IgD-negative memory B cell (primary cell): ENCODE measurements around the gene REX1BD. TPM values are rescaled to one million over a fixed set of nuclear protein-coding genes. Genes with fewer than 3 reads are reported as not detected.
"Not testable (repeated sequence)": the region's sequence is repeated elsewhere in the genome, so short reads cannot be mapped to it uniquely, and the experiment has no call there.

Source experiments
- H3K27ac Mint-ChIP-seq, 3 donors: one replicate each; pipeline ENCODE4 v1.8.0; 2020 to 2022; ENCODE audit warnings: mild to moderate bottlenecking in 3 of 3, mixed read lengths in 3 of 3, moderate library complexity in 1 of 3
- H3K27me3 Mint-ChIP-seq: one replicate; pipeline ENCODE4 v1.8.0; 2021; ENCODE audit warnings: mixed read lengths
- H3K36me3 Mint-ChIP-seq: one replicate; pipeline ENCODE4 v1.8.0; 2020; ENCODE audit warnings: mild to moderate bottlenecking, mixed read lengths
- H3K4me1 Mint-ChIP-seq, 3 donors: one replicate each; pipeline ENCODE4 v1.8.0; 2020 to 2022; ENCODE audit warnings: mixed read lengths in 3 of 3, mild to moderate bottlenecking in 1 of 3
- H3K4me3 Mint-ChIP-seq, 4 donors: one replicate each; pipeline ENCODE4 v1.8.0; 2020 to 2022; ENCODE audit warnings: mild to moderate bottlenecking in 4 of 4, mixed read lengths in 4 of 4, moderate library complexity in 3 of 4
- H3K9me3 Mint-ChIP-seq, 3 donors: one replicate each; pipeline ENCODE4 v1.8.0; 2020 to 2021; ENCODE audit warnings: mixed read lengths in 3 of 3, mild to moderate bottlenecking in 1 of 3
- polyA plus RNA-seq: library from polyadenylated mRNA; unstranded; fragments of 300-500 nt; fragmentation: Illumina TruSeq; gene quantifications from one replicate; pipeline ENCODE4 v1.2.3, GENCODE V29; 2021

Gene REX1BD
- polyA plus RNA-seq, 1 donor from 2014 or later = 138 TPM

- Mint-ChIP-seq H3K27ac (peak overlapping the region in 1 of 3 donors; percentile 71), H3K4me3 (peak overlapping the region in 3 of 4 donors; percentile 34 to 74 (median 34)), H3K9me3 (no peaks in the 10 kb centered on the region), H3K36me3 (no peaks in the 10 kb centered on the region), H3K4me1 (peaks cover 13 to 29% (median 28%) of the 10 kb centered on the region in 3 donors), H3K27me3 (peaks cover 8% of the 10 kb centered on the region)
Observed at GRCh38 chr19:18591735-18592385, 3.3 kb downstream of the REX1BD start.

- Mint-ChIP-seq H3K4me3 (peak overlapping the region in 2 of 4 donors; percentile 34 to 63), H3K4me1 (peaks cover 11 to 28% (median 27%) of the 10 kb centered on the region in 3 donors), H3K27ac (peak overlapping the region in 2 of 3 donors; percentile 19 to 83)
- not testable (repeated sequence) for H3K27me3 Mint-ChIP-seq, H3K36me3 Mint-ChIP-seq, H3K9me3 Mint-ChIP-seq
Observed at GRCh38 chr19:18592732-18593131, 4.1 kb downstream of the REX1BD start.

DNA sequence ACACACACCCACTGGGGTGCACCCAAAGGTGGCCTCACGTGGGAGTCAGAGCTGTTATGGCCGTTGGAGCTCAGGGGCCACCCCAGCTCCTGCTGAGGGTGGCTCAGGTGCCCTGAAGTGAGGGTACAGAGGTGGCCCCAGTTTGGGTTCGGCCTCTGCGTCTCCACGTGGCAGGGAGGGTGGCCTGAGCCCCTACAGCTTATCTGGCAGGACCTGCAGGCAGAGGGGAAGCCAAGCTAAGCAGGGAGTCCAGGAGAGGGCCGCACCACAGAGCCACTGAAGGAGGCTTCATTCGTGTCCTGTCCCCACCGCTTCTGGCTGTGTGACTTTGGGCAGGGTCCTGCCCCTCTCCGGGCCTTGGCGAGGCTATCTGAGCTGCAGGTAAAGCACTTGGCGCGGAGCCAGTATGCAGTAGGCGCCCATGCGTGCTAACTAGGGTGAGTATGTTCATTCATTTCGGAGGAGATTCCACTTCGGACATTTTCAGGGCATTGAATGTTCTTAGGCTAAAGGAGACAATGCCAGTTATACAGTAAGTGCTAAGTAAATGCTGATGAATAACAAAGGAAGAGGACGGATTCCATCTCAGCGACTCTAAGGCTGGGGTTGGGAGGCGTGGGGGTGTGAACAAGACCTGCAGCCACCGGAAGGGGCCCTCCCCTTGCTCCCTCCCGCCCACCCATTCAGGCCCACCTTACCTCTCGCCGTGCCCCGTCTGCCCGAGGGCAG is 4.9 kb downstream of the REX1BD start:
- Mint-ChIP-seq H3K4me1 (peaks cover 4 to 26% (median 21%) of the 10 kb centered on the region in 3 donors), H3K27ac (peak overlapping the region in 2 of 3 donors; percentile 40 to 76), H3K36me3 (no peaks in the 10 kb centered on the region), H3K4me3 (peak overlapping the region in 3 of 4 donors; percentile 34 to 80 (median 38)), H3K27me3 (peaks cover 11% of the 10 kb centered on the region), H3K9me3 (no peaks in the 10 kb centered on the region)

- no peak overlapping the region for H3K27ac Mint-ChIP-seq
- peaks cover 16% of the 10 kb centered on the region for H3K27me3 Mint-ChIP-seq
- no peaks in the 10 kb centered on the region for H3K36me3 Mint-ChIP-seq
- no peaks in the 10 kb centered on the region for H3K9me3 Mint-ChIP-seq
- H3K4me1 Mint-ChIP-seq = peaks cover 4 to 26% (median 21%) of the 10 kb centered on the region in 3 donors
- peak overlapping the region; percentile 34 to 87 (median 74) for H3K4me3 Mint-ChIP-seq
Observed at GRCh38 chr19:18594096-18594823, 5.7 kb downstream of the REX1BD start.

- no peaks in the 10 kb centered on the region for H3K9me3 Mint-ChIP-seq
- H3K27me3 Mint-ChIP-seq = peaks cover 18% of the 10 kb centered on the region
- H3K27ac Mint-ChIP-seq = peak overlapping the region in 1 of 3 donors; percentile 63
- peaks cover under 1 to 23% (median 18%) of the 10 kb centered on the region in 3 donors for H3K4me1 Mint-ChIP-seq
- H3K4me3 Mint-ChIP-seq = peak overlapping the region; percentile 66 to 87 (median 74)
- no peaks in the 10 kb centered on the region for H3K36me3 Mint-ChIP-seq
Observed at GRCh38 chr19:18594824-18595373, 6.3 kb downstream of the REX1BD start.

DNA sequence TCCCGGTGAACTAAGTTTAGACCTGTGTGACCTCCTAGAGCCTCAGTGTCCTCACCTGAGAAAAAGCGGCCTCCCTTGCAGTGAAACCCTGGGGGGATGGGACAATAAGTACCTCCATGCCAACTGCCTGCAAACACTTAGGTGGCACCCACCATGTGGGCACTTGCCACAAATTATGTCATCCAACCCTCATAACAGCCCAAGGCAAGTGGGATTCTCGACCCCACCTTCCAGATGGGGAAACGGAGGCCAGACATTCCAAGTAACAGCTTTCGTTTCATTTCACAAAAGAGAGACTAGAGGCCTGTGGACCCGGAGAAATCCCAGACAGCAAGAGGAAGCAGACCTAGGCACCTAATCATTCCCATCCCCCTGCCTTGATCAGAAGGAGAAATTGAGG is 6.9 kb downstream of the REX1BD start:
- Mint-ChIP-seq H3K27me3 (peaks cover 20% of the 10 kb centered on the region), H3K9me3 (no peaks in the 10 kb centered on the region), H3K27ac (no peak overlapping the region), H3K36me3 (no peaks in the 10 kb centered on the region), H3K4me3 (peak overlapping the region in 3 of 4 donors; percentile 43 to 66 (median 45)), H3K4me1 (peaks cover 0 to 19% (median 14%) of the 10 kb centered on the region in 3 donors)

DNA sequence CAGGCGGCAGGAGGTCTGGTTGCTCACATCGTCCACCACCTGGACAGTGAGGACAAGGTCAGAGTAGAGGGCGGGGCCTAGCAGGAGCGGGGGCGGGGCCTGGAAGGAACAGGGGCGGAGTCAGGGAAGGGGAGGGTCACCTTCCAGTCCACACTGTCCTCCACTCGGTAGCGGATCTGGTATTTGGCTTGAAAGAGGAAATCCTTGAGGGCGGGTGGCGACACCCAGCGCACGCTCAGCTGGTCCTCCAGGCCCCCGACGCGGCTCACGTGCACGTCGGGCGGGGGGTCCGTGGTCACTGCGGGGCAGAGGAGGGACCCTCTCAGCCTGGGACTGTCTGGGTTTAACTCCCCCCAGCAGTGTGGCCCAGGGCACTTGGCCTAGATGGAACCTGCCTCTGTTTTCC is 8.2 kb downstream of the REX1BD start:
- Mint-ChIP-seq H3K27ac (peak overlapping the region in 1 of 3 donors; percentile 58), H3K36me3 (no peaks in the 10 kb centered on the region), H3K9me3 (no peaks in the 10 kb centered on the region), H3K27me3 (peaks cover 27% of the 10 kb centered on the region), H3K4me1 (peaks cover 0 to 11% (median 8%) of the 10 kb centered on the region in 3 donors), H3K4me3 (peak overlapping the region in 1 of 4 donors; percentile 52)

- Mint-ChIP-seq H3K9me3 (peaks cover 0 to 1% (median 0%) of the 10 kb centered on the region in 3 donors), H3K27ac (no peak overlapping the region)
Observed at GRCh38 chr19:18597809-18598660, 9.4 kb downstream of the REX1BD start.

GRCh38 chr19:18599485-18599884 is 10.9 kb downstream of the REX1BD start:
- peaks cover 0 to 2% (median 0%) of the 10 kb centered on the region in 3 donors for H3K9me3 Mint-ChIP-seq

More at GRCh38 chr19:18597809-18598660, 9.4 kb downstream of the REX1BD start:
- Mint-ChIP-seq H3K4me1 (peaks cover 0 to 11% (median 8%) of the 10 kb centered on the region in 3 donors), H3K27me3 (peaks cover 38% of the 10 kb centered on the region), H3K36me3 (no peaks in the 10 kb centered on the region), H3K4me3 (peak overlapping the region in 1 of 4 donors; percentile 38)

DNA sequence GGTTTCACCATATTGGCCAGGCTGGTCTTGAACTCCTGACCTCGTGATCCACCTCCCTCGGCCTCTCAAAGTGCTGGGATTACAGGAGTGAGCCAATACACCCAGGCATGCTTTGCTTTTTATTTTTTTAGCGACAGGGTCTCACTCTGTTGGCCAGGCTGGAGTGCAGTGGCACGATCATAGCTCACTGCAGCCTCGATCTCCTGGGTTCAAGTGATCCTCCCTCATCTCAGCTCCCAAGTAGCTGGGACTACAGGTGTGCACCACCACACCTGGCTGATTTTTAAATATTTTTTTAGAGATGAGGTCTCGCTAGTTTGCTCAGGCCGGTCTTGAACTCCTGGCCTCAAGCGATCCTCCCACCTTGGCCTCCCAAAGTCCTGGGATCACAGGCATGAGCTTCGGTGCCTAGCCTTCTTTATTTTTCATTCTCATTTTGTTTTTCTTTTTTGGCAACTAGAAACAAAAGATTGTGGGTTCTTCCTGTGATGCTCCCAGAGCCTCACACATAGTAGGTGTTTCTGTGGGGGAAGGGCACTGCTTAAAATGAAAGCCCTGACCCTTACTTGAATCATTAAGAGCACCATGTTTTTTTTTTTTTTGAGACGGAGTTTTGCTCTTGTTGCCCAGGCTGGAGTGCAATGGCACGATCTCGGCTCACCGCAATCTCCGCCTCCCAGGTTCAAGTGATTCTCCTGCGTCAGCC is 12.2 kb downstream of the REX1BD start:
- H3K27ac Mint-ChIP-seq, H3K9me3 Mint-ChIP-seq, H3K36me3 Mint-ChIP-seq, H3K4me3 Mint-ChIP-seq, H3K4me1 Mint-ChIP-seq: not testable (repeated sequence)
- H3K27me3 Mint-ChIP-seq = peaks cover 46% of the 10 kb centered on the region

More at GRCh38 chr19:18599485-18599884, 10.9 kb downstream of the REX1BD start:
- Mint-ChIP-seq H3K4me3 (peak overlapping the region in 1 of 4 donors; percentile 35), H3K4me1 (peaks cover 0 to 9% (median 8%) of the 10 kb centered on the region in 3 donors), H3K27me3 (peaks cover 44% of the 10 kb centered on the region), H3K27ac (no peak overlapping the region), H3K36me3 (no peaks in the 10 kb centered on the region)

DNA sequence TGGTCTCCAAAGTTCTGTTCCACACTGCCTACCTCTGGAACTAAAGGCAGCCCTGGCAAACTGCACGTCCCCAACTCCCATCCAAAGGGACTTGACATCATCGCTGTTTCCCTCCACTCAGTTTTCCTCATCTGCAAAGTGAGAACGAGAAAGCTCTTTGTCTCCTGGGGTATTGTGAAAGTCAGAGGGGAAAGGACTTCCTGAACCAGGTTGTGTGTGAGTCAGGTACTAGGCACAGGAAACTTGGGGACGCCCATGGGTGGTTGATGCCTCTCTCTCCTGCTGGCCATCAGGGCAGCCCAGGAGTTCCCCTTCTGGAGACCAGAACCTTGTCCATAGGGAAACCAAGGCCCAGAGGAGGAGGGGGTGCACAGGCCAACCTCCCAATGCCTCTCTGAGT is 13.3 kb downstream of the REX1BD start:
- Mint-ChIP-seq H3K4me3 (no peak overlapping the region), H3K4me1 (peaks cover 2 to 5% (median 5%) of the 10 kb centered on the region in 3 donors), H3K9me3 (peaks cover 0 to 3% (median 0%) of the 10 kb centered on the region in 3 donors), H3K27ac (peak overlapping the region in 1 of 3 donors; percentile 58), H3K36me3 (no peaks in the 10 kb centered on the region), H3K27me3 (peaks cover 43% of the 10 kb centered on the region)

DNA sequence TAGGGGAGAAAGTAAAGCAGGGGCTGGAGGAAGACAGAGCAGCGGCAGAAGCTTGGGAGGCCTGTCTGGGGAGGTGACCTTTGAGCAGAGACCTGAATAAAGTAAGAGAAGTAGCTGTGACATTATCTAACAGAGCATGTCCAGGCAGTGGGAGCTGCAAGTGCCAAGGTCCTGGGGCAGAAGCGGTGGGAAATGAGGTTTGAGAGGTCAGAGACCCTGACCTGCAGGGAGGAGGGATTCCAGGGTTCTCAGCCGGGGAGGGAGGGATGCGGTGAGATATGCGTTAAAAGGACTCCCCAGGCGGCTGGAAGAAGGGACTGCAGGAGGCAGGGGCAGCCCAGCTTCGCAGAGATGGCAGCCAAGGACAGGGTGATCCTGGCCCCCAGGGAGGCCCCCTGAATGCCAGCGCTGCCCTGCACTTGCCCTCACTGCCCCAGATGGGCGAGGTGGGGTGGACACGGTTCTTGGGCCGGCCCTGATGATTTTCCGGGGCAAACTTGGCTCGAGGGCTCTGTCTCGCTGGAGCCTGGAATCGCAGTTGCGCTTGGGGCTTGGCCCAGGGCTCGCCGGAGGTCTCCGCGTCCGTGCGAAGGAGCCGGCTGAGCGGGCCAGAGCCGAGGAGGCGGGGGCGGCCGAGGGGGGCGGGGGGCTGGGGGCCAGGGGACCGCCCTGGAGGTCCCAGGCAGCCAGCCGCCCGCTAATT is 14.8 kb downstream of the REX1BD start:
- H3K27ac Mint-ChIP-seq = peak overlapping the region in 1 of 3 donors; percentile 19
- H3K9me3 Mint-ChIP-seq = peaks cover 0 to 3% (median 0%) of the 10 kb centered on the region in 3 donors
- H3K4me1 Mint-ChIP-seq = peaks cover 2 to 5% (median 5%) of the 10 kb centered on the region in 3 donors
- peaks cover 52% of the 10 kb centered on the region for H3K27me3 Mint-ChIP-seq
- H3K36me3 Mint-ChIP-seq = no peaks in the 10 kb centered on the region
- peak overlapping the region in 2 of 4 donors; percentile 23 to 75 for H3K4me3 Mint-ChIP-seq
